ENCODE measurements around the gene GGNBP2.

GGNBP2 gene

DNA sequence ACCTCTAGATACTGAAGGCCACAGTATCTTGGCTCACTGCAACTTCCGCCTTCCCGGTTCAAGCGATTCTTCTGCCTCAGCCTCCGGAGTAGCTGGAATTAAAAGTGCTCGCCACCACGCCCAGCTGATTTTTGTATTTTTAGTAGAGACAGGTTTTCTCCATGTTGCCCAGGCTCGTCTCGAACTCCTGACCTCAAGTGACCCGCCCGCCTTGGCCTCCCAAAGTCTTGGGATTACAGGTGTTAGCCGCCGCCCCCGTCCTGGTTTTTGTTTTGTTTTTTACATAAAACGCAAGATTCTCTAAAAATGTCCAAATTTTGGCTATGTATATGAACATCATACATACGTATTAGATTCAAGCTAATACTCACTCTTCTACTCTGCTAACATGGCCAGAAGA is 2.0 kb upstream of the GGNBP2 start:
- Histone ChIP-seq H3K4me1 (ENCODE audit: insufficient read depth, low read length) (peaks cover 27% of the 10 kb centered on the region), H3K27me3 (ENCODE audit: control insufficient read depth in 1 of 2, insufficient read depth in 2 of 2, low read length in 2 of 2) (no peaks in the 10 kb centered on the region), H3K9me3 (ENCODE audit: low read length) (no peaks in the 10 kb centered on the region), H3K4me3 (ENCODE audit: low read depth in 1 of 2, low read length in 2 of 2) (no peak overlapping the region), H3K36me3 (ENCODE audit: insufficient read depth, low read length) (peaks cover 2% of the 10 kb centered on the region), H3K27ac (ENCODE audit: low read depth, low read length) (no peak overlapping the region), H3K9ac (ENCODE audit: low read length) (no peak overlapping the region)

GRCh38 chr17:36544044-36544306 is 744 bp upstream of the GGNBP2 start:
- no peaks in the 10 kb centered on the region for H3K36me3 ChIP-seq (ENCODE audit: insufficient read depth, low read length)
- no peaks in the 10 kb centered on the region for H3K27me3 ChIP-seq (ENCODE audit: control insufficient read depth in 1 of 2, insufficient read depth in 2 of 2, low read length in 2 of 2)
- peak overlapping the region; percentile 97 for H3K9ac ChIP-seq (ENCODE audit: low read length)
- no peaks in the 10 kb centered on the region for H3K9me3 ChIP-seq (ENCODE audit: low read length)
- peak overlapping the region; percentile 99 for H3K27ac ChIP-seq (ENCODE audit: low read depth, low read length)
- peak overlapping the region; percentile 88 to 95 for H3K4me3 ChIP-seq (ENCODE audit: low read depth in 1 of 2, low read length in 2 of 2)
- peaks cover 36% of the 10 kb centered on the region for H3K4me1 ChIP-seq (ENCODE audit: insufficient read depth, low read length)

- Histone ChIP-seq H3K36me3 (ENCODE audit: insufficient read depth, low read length) (no peaks in the 10 kb centered on the region), H3K9ac (ENCODE audit: low read length) (peak overlapping the region; percentile 97), H3K27ac (ENCODE audit: low read depth, low read length) (peak overlapping the region; percentile 99), H3K27me3 (ENCODE audit: control insufficient read depth in 1 of 2, insufficient read depth in 2 of 2, low read length in 2 of 2) (no peaks in the 10 kb centered on the region), H3K9me3 (ENCODE audit: low read length) (no peaks in the 10 kb centered on the region), H3K4me3 (ENCODE audit: low read depth in 1 of 2, low read length in 2 of 2) (peak overlapping the region; percentile 88 to 95), H3K4me1 (ENCODE audit: insufficient read depth, low read length) (peaks cover 37% of the 10 kb centered on the region)
Measured at GRCh38 chr17:36545077-36545464, 352 bp downstream of the GGNBP2 start.

- Histone ChIP-seq H3K4me1 (ENCODE audit: insufficient read depth, low read length) (peaks cover 43% of the 10 kb centered on the region), H3K36me3 (ENCODE audit: insufficient read depth, low read length) (no peaks in the 10 kb centered on the region), H3K27ac (ENCODE audit: low read depth, low read length) (peak overlapping the region; percentile 91), H3K9ac (ENCODE audit: low read length) (peak overlapping the region; percentile 98), H3K4me3 (ENCODE audit: low read depth in 1 of 2, low read length in 2 of 2) (peak overlapping the region; percentile 65 to 94), H3K9me3 (ENCODE audit: low read length) (no peaks in the 10 kb centered on the region), H3K27me3 (ENCODE audit: control insufficient read depth in 1 of 2, insufficient read depth in 2 of 2, low read length in 2 of 2) (no peaks in the 10 kb centered on the region)
Measured at GRCh38 chr17:36545465-36546417, 1.0 kb downstream of the GGNBP2 start.

DNA sequence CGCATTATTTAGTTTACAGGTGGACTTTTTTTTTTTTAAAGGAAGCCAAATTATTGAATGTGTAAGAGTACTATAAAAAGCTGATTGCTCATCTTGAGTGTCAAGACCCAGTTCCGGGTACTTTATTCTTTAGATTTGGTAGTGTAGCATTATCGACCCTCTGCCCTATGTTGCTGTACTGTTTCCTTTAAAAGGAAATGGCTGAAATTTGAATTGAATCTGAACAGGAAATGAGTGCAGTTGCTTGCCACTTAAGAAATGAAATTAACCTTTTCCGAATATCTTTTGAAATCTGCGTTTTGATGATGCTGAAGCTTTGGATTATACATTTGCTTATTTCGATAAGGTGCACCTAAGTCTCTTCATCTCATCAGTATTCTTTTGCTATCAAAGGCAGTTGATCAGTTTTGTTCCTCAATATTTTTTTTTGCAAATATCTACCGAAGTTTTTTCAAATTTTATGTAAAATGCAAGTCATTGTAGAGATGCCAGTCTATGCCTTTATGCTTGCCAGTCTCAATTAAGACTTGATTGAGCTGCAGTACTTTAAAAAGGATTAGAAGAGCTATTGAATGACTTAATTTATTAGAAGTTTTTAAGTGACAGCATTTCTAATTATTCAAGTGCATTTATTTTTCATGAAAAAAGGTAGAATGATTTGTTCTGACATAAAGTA is 1.8 kb downstream of the GGNBP2 start:
- no peaks in the 10 kb centered on the region for H3K36me3 ChIP-seq (ENCODE audit: insufficient read depth, low read length)
- peak overlapping the region; percentile 65 to 94 for H3K4me3 ChIP-seq (ENCODE audit: low read depth in 1 of 2, low read length in 2 of 2)
- peak overlapping the region; percentile 98 for H3K9ac ChIP-seq (ENCODE audit: low read length)
- H3K9me3 ChIP-seq (ENCODE audit: low read length), result no peaks in the 10 kb centered on the region
- H3K27ac ChIP-seq (ENCODE audit: low read depth, low read length), result peak overlapping the region; percentile 91
- H3K4me1 ChIP-seq (ENCODE audit: insufficient read depth, low read length), result peaks cover 47% of the 10 kb centered on the region
- no peaks in the 10 kb centered on the region for H3K27me3 ChIP-seq (ENCODE audit: control insufficient read depth in 1 of 2, insufficient read depth in 2 of 2, low read length in 2 of 2)

GRCh38 chr17:36547776-36548175 is 3.1 kb downstream of the GGNBP2 start:
- Histone ChIP-seq H3K27me3 (ENCODE audit: control insufficient read depth in 1 of 2, insufficient read depth in 2 of 2, low read length in 2 of 2) (no peaks in the 10 kb centered on the region), H3K36me3 (ENCODE audit: insufficient read depth, low read length) (no peaks in the 10 kb centered on the region), H3K9ac (ENCODE audit: low read length) (peak overlapping the region; percentile 98), H3K4me1 (ENCODE audit: insufficient read depth, low read length) (peaks cover 47% of the 10 kb centered on the region), H3K4me3 (ENCODE audit: low read depth in 1 of 2, low read length in 2 of 2) (no peak overlapping the region), H3K27ac (ENCODE audit: low read depth, low read length) (no peak overlapping the region), H3K9me3 (ENCODE audit: low read length) (no peaks in the 10 kb centered on the region)

DNA sequence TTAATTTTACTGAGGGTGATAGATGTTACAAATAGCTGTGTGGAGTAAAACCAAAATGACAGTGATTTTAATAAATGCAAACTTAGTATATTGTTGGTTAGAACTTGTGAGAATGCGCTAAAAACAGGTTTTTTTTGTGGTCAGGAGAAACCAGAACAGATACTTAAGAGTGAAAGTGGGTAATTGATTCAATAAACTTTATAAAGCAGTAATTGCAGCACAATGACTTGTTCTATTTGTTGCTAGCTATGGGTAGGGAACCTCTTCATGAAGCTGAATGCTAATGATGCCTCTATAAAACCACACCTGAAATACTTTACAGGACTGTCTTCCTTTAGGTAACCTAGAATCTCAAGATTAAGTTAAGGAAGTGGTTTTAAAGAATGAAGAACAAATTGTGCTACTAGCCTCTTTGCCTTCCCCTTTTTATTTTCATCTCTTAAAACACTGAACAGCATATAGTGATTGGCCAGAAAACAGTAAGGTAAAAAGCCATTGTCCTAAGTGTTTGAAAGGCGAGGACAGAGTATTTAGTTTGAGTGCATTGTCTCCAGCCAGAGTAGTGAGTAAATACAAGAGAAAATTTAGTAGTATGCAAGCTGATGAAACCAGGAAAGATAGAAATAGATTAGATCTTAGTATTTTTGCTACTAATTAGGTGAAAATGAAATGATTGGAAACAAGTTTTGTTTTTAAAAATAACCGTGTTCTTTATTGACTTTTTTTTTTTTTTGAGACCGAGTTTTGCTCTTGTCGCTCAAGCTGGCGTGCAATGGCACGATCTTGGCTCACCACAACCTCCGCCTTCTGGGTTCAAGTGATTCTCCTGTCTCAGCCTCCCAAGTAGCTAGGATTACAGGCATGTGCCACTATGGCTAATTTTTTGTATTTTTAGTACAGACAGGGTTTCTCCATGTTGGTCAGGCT is 6.0 kb downstream of the GGNBP2 start:
- Histone ChIP-seq H3K27ac (ENCODE audit: low read depth, low read length) (no peak overlapping the region), H3K4me3 (ENCODE audit: low read depth in 1 of 2, low read length in 2 of 2) (no peak overlapping the region), H3K4me1 (ENCODE audit: insufficient read depth, low read length) (peaks cover 48% of the 10 kb centered on the region), H3K9me3 (ENCODE audit: low read length) (no peaks in the 10 kb centered on the region), H3K9ac (ENCODE audit: low read length) (no peak overlapping the region), H3K27me3 (ENCODE audit: control insufficient read depth in 1 of 2, insufficient read depth in 2 of 2, low read length in 2 of 2) (no peaks in the 10 kb centered on the region), H3K36me3 (ENCODE audit: insufficient read depth, low read length) (peaks cover 4% of the 10 kb centered on the region)

DNA sequence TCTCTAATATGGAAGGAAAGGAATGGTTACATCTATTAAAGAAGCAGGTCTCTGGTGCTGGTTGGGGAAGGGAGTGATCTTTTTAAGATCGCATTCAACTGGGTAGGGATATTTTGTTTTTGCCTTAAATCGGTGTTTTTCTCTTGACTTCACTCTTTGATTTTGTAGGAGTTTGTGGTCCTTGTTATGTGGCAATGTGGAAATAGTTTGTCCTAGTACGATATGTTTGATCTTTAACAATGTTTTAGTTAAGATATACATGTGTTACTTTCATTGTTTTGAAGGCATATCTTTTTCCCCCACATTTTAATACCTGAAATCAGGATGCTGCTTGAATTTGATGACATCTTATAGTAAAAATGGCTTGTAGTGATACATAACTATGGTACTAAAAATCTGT is 8.7 kb downstream of the GGNBP2 start:
- H3K27me3 ChIP-seq (ENCODE audit: control insufficient read depth in 1 of 2, insufficient read depth in 2 of 2, low read length in 2 of 2), result no peaks in the 10 kb centered on the region
- no peak overlapping the region for H3K4me3 ChIP-seq (ENCODE audit: low read depth in 1 of 2, low read length in 2 of 2)
- H3K4me1 ChIP-seq (ENCODE audit: insufficient read depth, low read length), result peaks cover 24% of the 10 kb centered on the region
- H3K36me3 ChIP-seq (ENCODE audit: insufficient read depth, low read length), result peaks cover 18% of the 10 kb centered on the region
- no peak overlapping the region for H3K27ac ChIP-seq (ENCODE audit: low read depth, low read length)
- H3K9me3 ChIP-seq (ENCODE audit: low read length), result no peaks in the 10 kb centered on the region
- no peak overlapping the region for H3K9ac ChIP-seq (ENCODE audit: low read length)

GRCh38 chr17:36566081-36566480 is 21.4 kb downstream of the GGNBP2 start:
- Histone ChIP-seq H3K36me3 (ENCODE audit: insufficient read depth, low read length) (peaks cover 43% of the 10 kb centered on the region), H3K4me3 (ENCODE audit: low read depth in 1 of 2, low read length in 2 of 2) (no peak overlapping the region), H3K27ac (ENCODE audit: low read depth, low read length) (no peak overlapping the region), H3K9ac (ENCODE audit: low read length) (no peak overlapping the region), H3K4me1 (ENCODE audit: insufficient read depth, low read length) (no peaks in the 10 kb centered on the region), H3K9me3 (ENCODE audit: low read length) (no peaks in the 10 kb centered on the region), H3K27me3 (ENCODE audit: control insufficient read depth in 1 of 2, insufficient read depth in 2 of 2, low read length in 2 of 2) (no peaks in the 10 kb centered on the region)

GRCh38 chr17:36575028-36575427 is 30.3 kb downstream of the GGNBP2 start:
- H3K4me3 ChIP-seq (ENCODE audit: low read depth in 1 of 2, low read length in 2 of 2), result no peak overlapping the region
- no peak overlapping the region for H3K9ac ChIP-seq (ENCODE audit: low read length)
- H3K36me3 ChIP-seq (ENCODE audit: insufficient read depth, low read length), result peaks cover 28% of the 10 kb centered on the region
- H3K27ac ChIP-seq (ENCODE audit: low read depth, low read length), result no peak overlapping the region
- no peaks in the 10 kb centered on the region for H3K27me3 ChIP-seq (ENCODE audit: control insufficient read depth in 1 of 2, insufficient read depth in 2 of 2, low read length in 2 of 2)
- H3K4me1 ChIP-seq (ENCODE audit: insufficient read depth, low read length), result no peaks in the 10 kb centered on the region
- H3K9me3 ChIP-seq (ENCODE audit: low read length), result no peaks in the 10 kb centered on the region

- Histone ChIP-seq H3K27me3 (ENCODE audit: control insufficient read depth in 1 of 2, insufficient read depth in 2 of 2, low read length in 2 of 2) (no peaks in the 10 kb centered on the region), H3K4me1 (ENCODE audit: insufficient read depth, low read length) (no peaks in the 10 kb centered on the region), H3K9me3 (ENCODE audit: low read length) (no peaks in the 10 kb centered on the region), H3K36me3 (ENCODE audit: insufficient read depth, low read length) (peaks cover 29% of the 10 kb centered on the region), H3K27ac (ENCODE audit: low read depth, low read length) (no peak overlapping the region), H3K4me3 (ENCODE audit: low read depth in 1 of 2, low read length in 2 of 2) (no peak overlapping the region), H3K9ac (ENCODE audit: low read length) (no peak overlapping the region)
Measured at GRCh38 chr17:36576793-36577192, 32.1 kb downstream of the GGNBP2 start.
